ENCODE measurements around the gene MTERF1. TPM values are rescaled to one million over a fixed set of nuclear protein-coding genes. Genes with fewer than 3 reads are reported as not detected.

MTERF1 gene
- total and polyA plus RNA-seq, 9 of the 15 experiments (the other 6 are each of a cell fraction or from before 2014, with no cell fraction given), result 15.7 to 49.2 (median 29.1) TPM

GRCh38 chr7:91876391-91877133 is 3.9 kb downstream of the MTERF1 start (continued):
- peak; percentile 30 for TF ChIP-seq CTCFL (IDR thresholded peaks at IDR 0.05; ENCODE audit: borderline replicate concordance, insufficient read depth, low read depth, low read length, poor library complexity, severe bottlenecking)

GRCh38 chr7:91875851-91876250 is 4.7 kb downstream of the MTERF1 start:
- no peak overlapping the region for H3K27ac ChIP-seq (ENCODE audit: extremely low read depth, low read depth, low read length)
- peaks cover 0 to 3% of the 10 kb centered on the region in 2 experiments; a peak in 2 of 5 replicates for H3K4me1 ChIP-seq (replicated peaks in 1 of 2; ENCODE audit: control insufficient read depth in 2 of 2, insufficient read depth in 2 of 2, low read length in 2 of 2)
- TF ChIP-seq EP400 (IDR thresholded peaks at IDR 0.05), result no peak
- no peak for TF ChIP-seq EWSR1 (IDR thresholded peaks at IDR 0.05; ENCODE audit: borderline replicate concordance, low read depth, partially characterized antibody)
- TF ChIP-seq THRA (IDR thresholded peaks at IDR 0.05), result no peak
- TF ChIP-seq GATAD2A (IDR thresholded peaks at IDR 0.05), result no peak
- no peak for TF ChIP-seq LARP7 (IDR thresholded peaks at IDR 0.05)
- TF ChIP-seq, protein P1, sequence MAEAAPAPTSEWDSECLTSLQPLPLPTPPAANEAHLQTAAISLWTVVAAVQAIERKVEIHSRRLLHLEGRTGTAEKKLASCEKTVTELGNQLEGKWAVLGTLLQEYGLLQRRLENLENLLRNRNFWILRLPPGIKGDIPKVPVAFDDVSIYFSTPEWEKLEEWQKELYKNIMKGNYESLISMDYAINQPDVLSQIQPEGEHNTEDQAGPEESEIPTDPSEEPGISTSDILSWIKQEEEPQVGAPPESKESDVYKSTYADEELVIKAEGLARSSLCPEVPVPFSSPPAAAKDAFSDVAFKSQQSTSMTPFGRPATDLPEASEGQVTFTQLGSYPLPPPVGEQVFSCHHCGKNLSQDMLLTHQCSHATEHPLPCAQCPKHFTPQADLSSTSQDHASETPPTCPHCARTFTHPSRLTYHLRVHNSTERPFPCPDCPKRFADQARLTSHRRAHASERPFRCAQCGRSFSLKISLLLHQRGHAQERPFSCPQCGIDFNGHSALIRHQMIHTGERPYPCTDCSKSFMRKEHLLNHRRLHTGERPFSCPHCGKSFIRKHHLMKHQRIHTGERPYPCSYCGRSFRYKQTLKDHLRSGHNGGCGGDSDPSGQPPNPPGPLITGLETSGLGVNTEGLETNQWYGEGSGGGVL (CRISPR knock-in tag; IDR thresholded peaks at IDR 0.05), result no peak
- TF ChIP-seq ZNF41 (CRISPR knock-in tag; conservative IDR thresholded peaks at IDR 0.05), result no peak
- POLR2A ChIA-PET, result no interaction called here
- ATAC-seq (no peak), DNase-seq (ENCODE audit: extremely low read depth in 1 of 4, low spot score in 3 of 4) (no peak), FAIRE-seq (no peak)
- WGBS (ENCODE audit: insufficient coverage, low coverage, missing lambda C conversion rate), result 75% methylated on average over 3 of the region's 3 CpGs
- H3K36me3 ChIP-seq (ENCODE audit: control insufficient read depth, insufficient read depth, low read length), result peaks cover 39% of the 10 kb centered on the region; the same call in 2 of the 3 replicates
- intact Hi-C loops (cut with micrococcal nuclease), result no loop called here
- peaks cover 23% of the 10 kb centered on the region for H3K79me2 ChIP-seq (ENCODE audit: control insufficient read depth, insufficient read depth, low read length)
- H3K9me3 ChIP-seq (replicated peaks; ENCODE audit: control insufficient read depth, insufficient read depth, low read depth, low read length), result peaks cover under 1% of the 10 kb centered on the region
- H2AFZ ChIP-seq (ENCODE audit: low read depth, low read length), result no peak overlapping the region
- CTCF ChIA-PET (ENCODE audit: low intra/inter-chr PET ratio), result no interaction called here
- in situ Hi-C loops (cut with MboI), result loop anchor here (10.0 kb wide), 1 partner anchor 569 kb away; the partner anchor contains the start of gene GATAD1
- no peak overlapping the region for H3K4me2 ChIP-seq (ENCODE audit: insufficient read depth, low read length)
- no TSS peak for BruUV-seq (replicated peaks)
- H4K20me1 ChIP-seq (replicated peaks; ENCODE audit: control insufficient read depth, insufficient read depth, low read length), result no peaks in the 10 kb centered on the region
- no peaks in the 10 kb centered on the region for H3K27me3 ChIP-seq (ENCODE audit: control insufficient read depth in 2 of 2, insufficient read depth in 2 of 2, low read length in 2 of 2)
- no peak overlapping the region for H3K9ac ChIP-seq (ENCODE audit: insufficient read depth in 1 of 2, low read depth in 2 of 2, low read length in 2 of 2)
- H3K4me3 ChIP-seq, result no peak overlapping the region
- no peaks in the 10 kb centered on the region for H3K9me1 ChIP-seq (ENCODE audit: control insufficient read depth, insufficient read depth, low read length)

Data from K562 (cell line).